H9 (cell line): Measurements from ENCODE around the gene BUD13. TPM values are rescaled to one million over a fixed set of nuclear protein-coding genes. Genes with fewer than 3 reads are reported as not detected.

Experiments
- DNase-seq: peaks from one replicate; pipeline ENCODE4 v3.0.0-alpha.2; 2017
- H2AFZ ChIP-seq: one replicate; pipeline ENCODE4 v1.6.1; 2013; ENCODE audit warnings: mild to moderate bottlenecking, low read length, control low read depth, moderate library complexity
- H2AK5ac ChIP-seq: 2 replicates; pipeline ENCODE4 v1.6.1; 2013; ENCODE audit warnings: low read length, control low read depth, mixed read lengths; ENCODE audit not compliant: insufficient read length
- H2BK120ac ChIP-seq: one replicate; pipeline ENCODE4 v1.6.1; 2013; ENCODE audit warnings: low read depth, mild to moderate bottlenecking, low read length, control low read depth, inconsistent platforms; ENCODE audit not compliant: poor library complexity, severe bottlenecking
- H2BK12ac ChIP-seq: 2 replicates; pipeline ENCODE4 v1.6.1; 2013; ENCODE audit warnings: low read length, control low read depth, mixed read lengths, low read depth; ENCODE audit not compliant: insufficient read length
- H2BK15ac ChIP-seq: 2 replicates; pipeline ENCODE4 v1.6.1; 2013; ENCODE audit warnings: low read depth, low read length, control low read depth
- H2BK20ac ChIP-seq: one replicate; pipeline ENCODE4 v1.6.1; 2013; ENCODE audit warnings: low read depth, mild to moderate bottlenecking, low read length, control low read depth, inconsistent platforms; ENCODE audit not compliant: poor library complexity, severe bottlenecking
- H2BK5ac ChIP-seq: 2 replicates; pipeline ENCODE4 v1.6.1; 2013; ENCODE audit warnings: low read length, control low read depth, mixed read lengths; ENCODE audit not compliant: insufficient read length
- H3K14ac ChIP-seq: 2 replicates; pipeline ENCODE4 v1.6.1; 2013; ENCODE audit warnings: low read length, control low read depth; ENCODE audit not compliant: insufficient read depth
- H3K18ac ChIP-seq: 2 replicates; pipeline ENCODE4 v1.6.1; 2013; ENCODE audit warnings: low read depth, mild to moderate bottlenecking, mixed read lengths, low read length, control low read depth; ENCODE audit not compliant: insufficient read length
- H3K23ac ChIP-seq: 2 replicates; pipeline ENCODE4 v1.6.1; 2013; ENCODE audit warnings: low read length, control low read depth, mixed read lengths, low read depth; ENCODE audit not compliant: insufficient read length
- H3K23me2 ChIP-seq: 2 replicates; pipeline ENCODE4 v1.6.1; 2013; ENCODE audit warnings: low read depth, mild to moderate bottlenecking, mixed read lengths, low read length, control low read depth; ENCODE audit not compliant: insufficient read length, poor library complexity, severe bottlenecking
- H3K27ac ChIP-seq: 2 replicates; pipeline ENCODE4 v1.5.1; 2013; ENCODE audit warnings: low read length, control low read depth, mixed read lengths, low read depth; ENCODE audit not compliant: insufficient read length
- H3K27me3 ChIP-seq: 2 replicates; pipeline ENCODE4 v1.6.1; 2013; ENCODE audit warnings: low read length, control low read depth, inconsistent platforms; ENCODE audit not compliant: insufficient read depth
- H3K4ac ChIP-seq: 2 replicates; pipeline ENCODE4 v1.6.1; 2013; ENCODE audit warnings: low read depth, mild to moderate bottlenecking, control low read depth, inconsistent platforms, low read length, moderate library complexity
- H3K4me1 ChIP-seq: 2 replicates; pipeline ENCODE4 v1.6.1; 2013; ENCODE audit warnings: low read length, control low read depth, inconsistent platforms; ENCODE audit not compliant: insufficient read depth
- H3K4me2 ChIP-seq: 2 replicates; pipeline ENCODE4 v1.6.1; 2013; ENCODE audit warnings: low read length, control low read depth, mixed read lengths; ENCODE audit not compliant: insufficient read length, insufficient read depth
- H3K56ac ChIP-seq: 2 replicates; pipeline ENCODE4 v1.6.1; 2013; ENCODE audit warnings: low read depth, mild to moderate bottlenecking, mixed read lengths, low read length, control low read depth; ENCODE audit not compliant: insufficient read length
- H3K79me1 ChIP-seq: 2 replicates; pipeline ENCODE4 v1.6.1; 2013; ENCODE audit warnings: low read depth, mild to moderate bottlenecking, moderate library complexity, low read length, control low read depth, inconsistent platforms; ENCODE audit not compliant: insufficient read depth, poor library complexity, severe bottlenecking
- H3K79me2 ChIP-seq: 2 replicates; pipeline ENCODE4 v1.6.1; 2013; ENCODE audit warnings: low read length, control low read depth, inconsistent platforms; ENCODE audit not compliant: insufficient read depth
- H3K9ac ChIP-seq: 2 replicates; pipeline ENCODE4 v1.6.1; 2013; ENCODE audit warnings: low read length, control low read depth, mixed read lengths; ENCODE audit not compliant: insufficient read length; ENCODE audit errors: extremely low read depth
- H3K9me3 ChIP-seq: one replicate; pipeline ENCODE4 v1.6.1; 2013; ENCODE audit warnings: low read depth, low read length, inconsistent platforms; ENCODE audit not compliant: control insufficient read depth
- H3T11ph ChIP-seq: one replicate; pipeline ENCODE4 v1.6.1; 2013; ENCODE audit warnings: mild to moderate bottlenecking, low read length, control low read depth, inconsistent platforms
- H4K20me1 ChIP-seq: one replicate; pipeline ENCODE4 v1.6.1; 2013; ENCODE audit not compliant: control insufficient read depth, insufficient read length, insufficient read depth
- H4K5ac ChIP-seq: 2 replicates; pipeline ENCODE4 v1.6.1; 2013; ENCODE audit warnings: low read depth, mild to moderate bottlenecking, mixed read lengths, low read length, control low read depth; ENCODE audit not compliant: insufficient read length
- H4K8ac ChIP-seq: replicated peaks from 2 replicates; pipeline ENCODE4 v1.6.1; 2013; ENCODE audit warnings: low read length, control low read depth, mixed read lengths, low read depth; ENCODE audit not compliant: insufficient read length
- H4K91ac ChIP-seq: 2 replicates; pipeline ENCODE4 v1.6.1; 2013; ENCODE audit warnings: low read depth, mild to moderate bottlenecking, moderate library complexity, mixed read lengths, low read length, control low read depth; ENCODE audit not compliant: insufficient read length
- H3K27ac Mint-ChIP-seq, 3 experiments: 2 replicates in 2 of 3; 3 replicates in 1 of 3; pipeline ENCODE4 v1.8.0; 2020 to 2021; ENCODE audit warnings: mixed read lengths in 3 of 3, mild to moderate bottlenecking in 1 of 3, moderate library complexity in 1 of 3
- H3K27me3 Mint-ChIP-seq: 2 replicates; pipeline ENCODE4 v1.8.0; 2021; ENCODE audit warnings: low read depth, mild to moderate bottlenecking, moderate library complexity, mixed read lengths
- H3K36me3 Mint-ChIP-seq, 3 experiments: 2 replicates in 2 of 3; 3 replicates in 1 of 3; pipeline ENCODE4 v1.8.0; 2020 to 2021; ENCODE audit warnings: low read depth in 3 of 3, mixed read lengths in 3 of 3; ENCODE audit not compliant: insufficient read depth in 1 of 3
- H3K4me1 Mint-ChIP-seq, 2 experiments: 2 replicates each; pipeline ENCODE4 v1.8.0; 2020; ENCODE audit warnings: mixed read lengths in 2 of 2
- H3K4me3 Mint-ChIP-seq, 2 experiments: 2 replicates in 1 of 2; 3 replicates in 1 of 2; pipeline ENCODE4 v1.8.0; 2020 to 2021; ENCODE audit warnings: mild to moderate bottlenecking in 2 of 2, mixed read lengths in 2 of 2, moderate library complexity in 1 of 2
- H3K9me3 Mint-ChIP-seq, 2 experiments: 2 replicates in 1 of 2; 3 replicates in 1 of 2; pipeline ENCODE4 v1.8.0; 2020; ENCODE audit warnings: mild to moderate bottlenecking in 2 of 2, mixed read lengths in 2 of 2, moderate library complexity in 1 of 2
- CTCF ChIP-seq: fragments of 200-600 bp; sonication (generic); conservative IDR thresholded peaks from 3 replicates; pipeline ENCODE4 v1.8.0; 2021; ENCODE audit warnings: antibody characterized with exemption, mild to moderate bottlenecking
- WGBS: extraction: QIAGEN DNeasy Blood & Tissue Kit; methylation state at CpG from one replicate; pipeline ENCODE4 v1.1.7; 2013; ENCODE audit warnings: missing lambda C conversion rate, low lambda C conversion rate, mixed read lengths; ENCODE audit not compliant: insufficient read length; ENCODE audit errors: extremely low coverage; 5-methylcytosine and 5-hydroxymethylcytosine counted together
- total RNA-seq: library from RNA; stranded (reverse); gene quantifications from 2 replicates; pipeline ENCODE4 v1.2.1, GENCODE V29; 2021

BUD13 gene
- total RNA-seq, 1 experiment from 2014 or later: 30.0 TPM

- H3K9me3 ChIP-seq: no peaks in the 10 kb centered on the region
- H3K56ac ChIP-seq: no peak overlapping the region
- no peak overlapping the region for H2AFZ ChIP-seq
- TF ChIP-seq CTCF: no peak
- H3K23me2 ChIP-seq: no peaks in the 10 kb centered on the region
- no peak overlapping the region for H4K8ac ChIP-seq
- H4K5ac ChIP-seq: no peak overlapping the region
- no peak for DNase-seq
- no peaks in the 10 kb centered on the region for H4K20me1 ChIP-seq
- H2BK120ac ChIP-seq: no peak overlapping the region
- H3K27ac ChIP-seq: no peak overlapping the region
- H3K14ac ChIP-seq: no peak overlapping the region
- H2BK5ac ChIP-seq: no peak overlapping the region
- no CpG with 5 or more reads among the region's 1 CpG for WGBS
- no peaks in the 10 kb centered on the region for H3K27me3 ChIP-seq
- H3K18ac ChIP-seq: no peak overlapping the region
- H3T11ph ChIP-seq: no peak overlapping the region
- H2AK5ac ChIP-seq: no peak overlapping the region
- no peaks in the 10 kb centered on the region; the same call in 1 of the 2 replicates for H3K27me3 Mint-ChIP-seq
- H3K4me3 Mint-ChIP-seq: no peak overlapping the region
- no peaks in the 10 kb centered on the region for H3K9me3 Mint-ChIP-seq
- no peak overlapping the region for H3K9ac ChIP-seq
- H3K23ac ChIP-seq: no peak overlapping the region
- no peaks in the 10 kb centered on the region for H3K79me2 ChIP-seq
- H4K91ac ChIP-seq: no peak overlapping the region
- peaks cover 4 to 14% of the 10 kb centered on the region in 2 experiments; a peak in 3 of 4 replicates for H3K4me1 Mint-ChIP-seq
- no peaks in the 10 kb centered on the region for H3K36me3 Mint-ChIP-seq
- no peak overlapping the region for H3K4me2 ChIP-seq
- no peak overlapping the region for H3K4ac ChIP-seq
- no peaks in the 10 kb centered on the region; the same call in 1 of the 2 replicates for H3K4me1 ChIP-seq
- H2BK15ac ChIP-seq: no peak overlapping the region
- H3K27ac Mint-ChIP-seq: no peak overlapping the region
- H2BK12ac ChIP-seq: no peak overlapping the region
- no peak overlapping the region for H2BK20ac ChIP-seq
- H3K79me1 ChIP-seq: no peaks in the 10 kb centered on the region
Measured at GRCh38 chr11:116796548-116796947, 23.8 kb upstream of the BUD13 start.
